Activated T-helper 1 cell treated with anti-CD3 and anti-CD28 coated beads, Interleukin-2, amount 50 U/mL, for 16 hours (primary cell): ENCODE data around the gene PHC2.

Experiments used
- DNase-seq, 2 donors: peaks; one replicate each; pipeline ENCODE4 v3.0.0-alpha.2; 2020; ENCODE audit warnings: low read depth in 1 of 2, low spot score in 1 of 2

Gene PHC2

DNA sequence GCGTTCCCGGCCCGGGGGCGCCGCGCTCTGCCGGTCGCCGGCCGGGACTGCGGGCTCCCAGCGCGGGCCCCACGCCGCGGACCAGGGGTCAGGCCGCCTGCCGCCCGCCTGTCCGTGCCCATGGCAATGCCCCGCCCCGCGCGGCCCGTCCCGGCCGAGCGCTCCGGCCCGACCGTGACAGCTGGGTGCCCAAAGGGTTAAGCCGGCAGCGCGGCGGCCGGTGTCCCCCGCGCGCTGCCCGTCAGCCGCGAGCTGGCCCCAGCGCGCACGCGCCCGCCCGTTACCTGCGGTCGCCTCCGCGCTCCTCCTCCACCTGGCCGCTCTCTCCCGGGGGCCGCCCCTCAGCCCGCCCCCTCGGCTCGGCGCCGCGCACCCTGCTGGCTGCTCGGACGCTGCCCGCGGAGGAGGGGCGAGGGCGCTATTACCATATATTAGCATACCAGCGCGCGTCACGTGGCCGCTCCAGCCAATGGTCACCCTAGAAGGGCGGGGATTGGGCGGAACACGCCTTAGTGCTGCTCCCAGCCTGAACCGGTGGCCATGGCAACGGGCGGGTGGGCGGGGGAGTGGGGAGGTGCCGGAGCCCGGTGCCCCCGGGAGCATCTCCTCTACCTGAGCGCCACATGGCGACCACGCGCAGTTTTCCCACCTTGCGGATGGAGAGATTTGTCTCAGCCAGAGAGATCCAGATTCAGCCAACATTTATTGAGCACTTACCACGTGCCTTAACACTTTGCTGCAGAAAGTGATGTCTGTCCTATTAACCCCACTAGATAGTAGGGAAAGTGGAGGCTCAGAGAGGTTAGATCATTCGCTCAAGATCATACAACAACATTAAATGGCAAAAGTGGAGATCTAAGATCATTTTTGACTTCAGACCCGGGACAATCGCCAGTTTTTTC lies at the start of gene PHC2:
TSS of gene PHC2 (minus strand) at position 404 of the 902 bp plus-strand sequence. CDS start 55,556 bp downstream, outside the sequence.
- DNase-seq, result peak; percentile 73 to 87

DNA sequence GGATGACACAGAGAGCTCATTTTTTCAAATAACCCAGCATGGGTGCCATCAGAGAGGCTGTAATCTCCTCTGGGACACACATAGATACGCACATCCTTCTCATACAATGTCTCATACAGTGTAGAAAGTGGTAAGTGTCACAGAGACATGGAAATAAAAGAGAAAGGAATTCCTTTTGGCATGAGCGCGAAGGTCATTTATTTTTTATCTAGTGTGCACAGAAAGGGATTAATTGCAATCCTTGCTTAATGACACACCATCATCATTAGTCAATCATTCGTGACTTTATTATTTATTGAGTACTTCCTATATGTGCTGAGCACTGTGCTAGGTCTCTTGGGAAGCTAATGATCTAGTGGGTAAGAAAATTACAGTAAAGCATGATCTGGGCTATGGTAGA lies 46.6 kb upstream of the PHC2 start:
- DNase-seq, result no peak

DNA sequence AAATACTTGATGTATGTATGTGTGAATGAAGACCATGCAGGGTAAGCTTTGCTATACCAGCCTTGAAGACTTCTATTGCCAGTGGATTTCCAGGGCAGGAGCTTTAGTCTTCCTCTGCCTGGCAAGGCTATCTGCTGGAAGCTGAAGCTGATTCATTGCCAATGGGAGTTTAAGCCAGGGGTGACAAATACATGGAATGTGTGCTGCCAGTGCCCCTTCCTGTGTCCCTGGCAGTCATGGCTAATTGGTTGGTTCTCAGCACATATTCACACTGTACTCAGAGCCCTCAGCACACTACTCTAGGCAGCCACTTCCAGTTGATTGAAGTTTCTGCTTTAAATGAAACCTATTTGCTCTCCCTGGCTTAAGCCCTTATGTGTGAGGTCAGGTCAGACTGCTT lies 43.0 kb upstream of the PHC2 start:
- no peak for DNase-seq

- DNase-seq, result peak; percentile 70 to 77
Measured at GRCh38 chr1:33472269-33472980, 41.5 kb upstream of the PHC2 start, which contains the start of gene ZSCAN20. Gene ZSCAN20 (plus strand): TSS chr1:33472645. CDS start chr1:33479289, 6,644 bp downstream.

DNA sequence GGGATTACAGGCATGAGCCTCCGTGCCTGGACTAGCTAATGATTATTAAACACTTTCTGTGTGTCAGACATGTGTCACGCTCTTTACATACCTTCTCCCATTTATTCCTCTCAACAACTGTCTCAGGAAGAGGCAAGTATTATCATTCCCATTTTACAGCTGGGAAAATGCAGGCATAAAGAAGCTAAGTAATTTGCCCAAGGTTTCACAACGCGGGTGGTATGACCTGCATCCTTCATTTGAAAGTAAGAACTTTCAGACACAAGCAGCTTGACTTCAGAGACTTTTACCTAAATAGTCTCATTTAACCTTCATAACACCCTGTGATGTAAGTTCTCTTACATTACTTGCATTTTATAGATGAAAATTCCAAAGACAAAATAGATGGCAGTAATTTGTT lies 40.5 kb upstream of the PHC2 start:
- DNase-seq, result no peak

DNA sequence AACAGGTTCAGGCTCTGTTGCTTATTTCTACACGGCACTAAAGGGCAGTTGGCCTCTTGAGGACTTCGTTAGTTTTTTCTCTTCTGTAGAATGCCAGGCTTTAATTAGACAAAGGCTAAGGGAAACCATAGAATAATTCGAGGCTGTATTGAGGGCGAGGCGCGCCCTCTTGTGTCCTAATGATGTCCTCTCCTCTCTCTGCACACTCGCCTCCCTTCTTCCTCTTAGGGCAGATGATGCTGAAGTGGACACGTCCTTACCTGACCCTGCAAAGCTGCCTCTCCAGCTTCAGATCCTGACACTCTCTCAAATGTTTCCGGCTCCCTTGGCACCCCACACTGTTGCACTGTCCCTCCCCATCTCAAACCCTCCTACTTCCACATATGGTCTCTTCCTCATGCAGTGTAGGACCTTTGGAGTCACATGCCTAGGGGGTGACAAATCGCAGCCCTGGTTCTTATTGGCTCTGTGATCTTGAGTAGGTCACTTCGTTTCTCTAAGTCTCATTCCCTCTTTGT lies 39.7 kb upstream of the PHC2 start:
- peak in 1 of 2 donors; percentile 29 for DNase-seq

DNA sequence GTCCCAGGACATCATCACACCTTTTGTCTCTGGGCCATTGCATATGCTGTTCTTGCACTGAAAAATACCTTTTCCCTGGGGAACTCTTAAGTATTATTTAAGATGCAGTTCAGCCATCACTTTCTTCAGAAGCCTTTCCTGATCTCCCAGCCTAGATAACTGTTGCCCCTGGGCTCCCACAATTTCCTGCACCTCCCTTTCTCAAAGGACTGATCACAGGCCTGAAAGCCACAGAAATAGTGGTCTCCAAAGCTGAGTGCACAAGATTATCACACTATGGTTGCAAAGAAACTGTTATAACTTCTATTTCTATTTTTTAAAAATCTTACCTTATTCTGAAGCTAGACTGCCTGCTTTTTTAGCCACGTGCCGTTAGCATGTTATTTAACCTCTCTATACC lies 38.8 kb upstream of the PHC2 start:
- no peak for DNase-seq

DNA sequence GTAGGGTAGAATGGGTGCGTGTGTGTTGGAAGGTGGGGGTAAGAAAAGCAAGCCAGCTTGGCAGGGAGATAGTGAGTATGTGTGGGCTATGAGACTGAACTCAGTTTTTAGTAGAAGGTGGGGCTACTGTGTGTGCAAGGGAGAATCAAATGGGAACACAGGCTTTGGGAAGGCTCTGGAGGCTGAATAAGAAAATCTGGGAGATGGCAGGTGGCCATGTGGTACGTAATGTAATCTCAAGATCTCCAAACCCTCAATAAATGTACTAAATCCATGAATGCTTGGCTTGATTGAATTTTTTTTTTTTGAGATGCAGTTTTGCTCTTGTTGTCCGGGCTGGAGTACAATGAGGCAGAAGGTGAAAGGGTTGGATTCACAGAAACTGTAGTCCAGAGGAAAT lies 38.1 kb upstream of the PHC2 start:
- no peak for DNase-seq

- DNase-seq, result no peak
Measured at GRCh38 chr1:33468531-33468930, 37.6 kb upstream of the PHC2 start.

DNA sequence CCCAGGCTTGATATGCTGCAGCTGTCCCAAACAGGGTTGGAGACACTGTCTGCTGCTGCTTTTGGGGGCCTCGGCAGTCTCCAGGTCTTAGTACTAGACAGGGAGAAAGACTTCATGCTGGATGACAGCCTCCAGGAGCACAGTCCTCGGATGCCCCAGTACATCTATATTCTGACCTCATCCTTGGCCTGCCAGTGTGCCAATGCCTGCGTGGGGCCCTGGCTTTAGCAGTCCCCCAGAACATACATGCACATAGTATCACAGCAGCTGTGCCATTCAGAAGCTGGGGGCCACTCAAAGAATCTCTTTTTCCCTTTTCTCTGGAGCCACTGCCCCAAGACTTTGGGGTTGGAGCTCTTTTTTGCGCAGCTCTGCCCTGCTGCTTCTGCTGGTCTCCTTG lies 37.1 kb upstream of the PHC2 start:
- no peak for DNase-seq

DNA sequence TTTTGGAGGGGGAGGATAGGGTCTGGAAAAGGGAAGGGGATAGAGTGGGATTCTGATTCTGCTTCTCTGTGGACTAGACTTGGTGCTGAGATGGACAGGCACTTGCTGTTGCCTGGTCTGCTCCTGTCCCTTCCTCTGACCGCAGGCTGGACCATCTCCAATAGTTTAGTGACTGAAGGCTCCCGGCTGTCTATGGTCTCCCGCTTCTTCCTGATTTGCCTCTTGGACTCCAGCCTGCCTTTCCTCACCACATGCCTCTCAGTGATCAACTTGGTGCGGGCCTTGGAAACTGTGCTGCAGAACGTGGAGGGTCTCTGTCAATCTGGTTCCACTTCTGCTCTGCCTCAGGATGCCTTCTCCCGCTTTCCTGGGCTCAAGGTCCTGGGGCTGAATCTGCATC lies 35.3 kb upstream of the PHC2 start:
- DNase-seq, result no peak

DNA sequence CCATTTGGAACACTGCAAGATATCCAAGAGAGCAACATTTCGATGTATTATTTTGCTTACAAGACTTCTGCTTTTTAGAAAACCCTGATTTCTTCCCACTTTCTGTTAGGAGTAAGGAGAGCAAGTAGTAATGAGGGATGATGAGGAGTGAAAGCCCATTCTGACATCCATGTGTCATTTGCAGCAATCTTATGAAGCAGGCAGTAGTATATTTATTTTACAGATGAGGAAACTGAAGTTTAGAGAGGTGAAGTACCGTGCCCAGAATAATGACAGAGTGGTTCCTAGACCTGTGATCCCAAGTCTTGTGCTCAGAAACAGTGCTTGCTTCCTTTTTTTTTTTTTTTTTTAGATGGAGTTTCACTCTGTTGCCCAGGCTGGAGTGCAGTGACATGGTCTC lies 34.4 kb upstream of the PHC2 start:
- DNase-seq, result no peak

DNA sequence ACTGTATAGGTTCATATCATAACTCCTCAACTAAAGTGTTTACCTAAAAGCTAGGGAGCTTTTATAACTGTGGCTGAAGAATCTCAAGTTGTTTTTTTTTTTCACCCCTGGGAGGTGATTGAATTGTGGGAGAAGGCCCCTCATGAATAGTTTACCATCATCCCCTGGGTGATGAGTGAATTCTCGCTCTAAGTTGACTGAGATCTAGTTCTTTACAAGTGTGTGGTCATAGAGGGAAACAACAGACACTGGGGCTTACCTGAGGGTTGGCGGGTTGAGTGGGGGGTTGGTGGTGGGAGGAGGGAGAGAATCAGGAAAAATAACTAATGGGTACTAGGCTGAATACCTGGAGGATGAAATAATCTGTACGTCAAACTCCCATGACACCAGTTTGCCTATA lies 33.7 kb upstream of the PHC2 start:
- DNase-seq, result no peak

DNA sequence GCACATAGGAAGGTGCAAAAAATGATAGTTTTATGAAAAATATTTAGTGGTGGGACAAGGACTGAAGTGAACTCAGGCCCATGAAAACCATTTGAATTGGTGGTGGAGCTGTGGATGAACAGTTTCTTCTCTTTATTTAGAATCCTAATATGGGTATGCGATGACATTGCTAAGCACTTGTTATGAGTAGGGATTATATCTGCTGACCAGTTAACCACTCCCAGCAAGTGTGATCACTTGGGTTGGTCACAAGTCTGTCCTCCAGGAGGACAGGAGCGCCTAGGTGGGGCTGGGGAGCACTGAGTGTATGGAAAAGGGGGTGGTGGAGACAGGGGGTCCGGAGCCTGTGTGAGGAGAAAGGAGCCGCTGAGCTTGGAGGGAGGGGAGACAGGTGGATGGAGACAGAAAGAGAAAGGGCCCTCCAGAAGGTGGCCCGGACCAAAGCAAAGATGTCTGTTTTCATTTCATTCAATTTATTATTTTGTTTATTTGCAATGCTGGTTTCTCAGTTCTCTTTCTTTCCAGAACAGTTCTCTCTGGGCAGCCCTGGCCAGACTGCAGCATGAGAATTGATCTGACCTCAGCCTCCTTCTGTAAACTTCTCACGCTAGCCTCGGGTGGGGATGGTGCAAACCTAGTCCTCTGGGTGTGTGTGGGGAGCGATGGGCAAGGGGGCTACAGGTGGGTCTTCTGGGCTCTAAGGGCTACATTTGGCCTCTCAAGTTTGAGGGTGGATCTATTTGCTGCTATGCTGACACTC lies 31.7 kb upstream of the PHC2 start:
- DNase-seq, result no peak

DNA sequence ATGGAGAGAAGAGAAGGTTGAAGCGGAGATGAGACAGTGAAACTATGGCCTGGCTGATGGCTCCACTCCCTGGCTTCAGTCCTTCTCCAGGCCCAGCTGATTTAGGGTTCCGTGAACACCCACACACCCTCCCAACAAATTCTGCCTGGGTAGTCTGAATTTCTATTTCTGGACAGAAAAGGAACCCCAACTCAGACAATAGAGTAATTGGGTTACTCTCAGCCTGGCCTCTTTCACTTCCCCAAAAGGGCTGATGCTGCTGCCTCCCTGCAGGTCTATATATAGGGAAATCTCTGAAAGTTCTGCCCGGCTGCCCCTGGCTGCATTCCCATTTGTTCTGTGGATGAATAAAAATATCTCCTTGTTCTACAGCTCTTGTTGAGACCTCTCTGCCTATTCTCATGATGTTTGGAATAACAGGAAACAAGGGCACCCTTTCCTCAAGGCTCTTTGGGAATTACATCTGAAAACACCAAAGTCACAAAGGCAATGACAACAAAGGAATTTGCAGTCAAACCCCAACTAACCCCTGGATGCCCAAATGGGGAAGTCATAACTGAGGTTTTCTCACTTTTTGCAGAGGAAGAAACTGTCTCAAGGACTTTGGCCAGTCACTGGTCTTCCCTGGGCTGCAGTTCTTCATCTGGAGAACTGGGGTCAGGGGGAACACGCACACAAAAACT lies 30.2 kb upstream of the PHC2 start:
- DNase-seq, result no peak

DNA sequence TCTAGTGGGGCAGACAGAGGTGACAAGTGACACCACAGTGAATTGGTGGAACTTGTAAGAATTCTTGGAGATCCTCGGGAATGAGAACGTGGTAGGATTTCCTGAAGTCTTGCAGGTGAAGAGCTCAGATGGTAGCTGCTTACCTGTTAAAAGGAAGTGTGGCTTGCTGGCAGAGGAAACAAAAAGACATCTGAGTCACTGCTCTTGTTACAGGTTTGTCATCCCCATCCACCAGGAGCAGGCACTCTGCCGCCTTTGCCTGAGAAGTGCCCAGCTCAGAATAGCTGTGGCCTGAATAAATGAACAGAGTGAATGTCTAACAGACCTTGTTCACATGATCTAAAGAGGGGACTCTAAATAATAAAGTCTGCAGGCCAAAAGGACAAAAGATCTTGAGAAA lies 29.2 kb upstream of the PHC2 start:
- DNase-seq, result no peak

DNA sequence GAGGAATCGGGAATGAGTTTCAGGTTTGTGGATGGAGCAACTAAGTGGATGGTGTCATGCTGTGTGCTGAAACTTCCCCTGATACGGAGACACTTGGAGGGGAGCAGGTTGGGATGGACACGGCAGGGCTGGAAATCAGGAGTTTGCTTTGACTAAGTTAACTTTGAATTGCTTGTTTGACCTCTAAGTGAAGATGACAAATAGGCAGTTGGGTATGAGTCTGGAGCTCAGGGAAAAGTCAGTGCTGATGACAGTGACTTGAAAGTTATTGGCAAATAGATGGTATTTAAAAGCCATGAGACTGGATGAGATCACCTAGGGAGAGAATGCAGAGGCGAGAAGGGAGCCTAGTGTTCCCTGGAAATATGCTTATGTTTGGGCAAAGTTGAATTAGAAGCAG lies 28.8 kb upstream of the PHC2 start:
- DNase-seq, result no peak

- no peak for DNase-seq
Measured at GRCh38 chr1:33456502-33456886, 25.6 kb upstream of the PHC2 start.

DNA sequence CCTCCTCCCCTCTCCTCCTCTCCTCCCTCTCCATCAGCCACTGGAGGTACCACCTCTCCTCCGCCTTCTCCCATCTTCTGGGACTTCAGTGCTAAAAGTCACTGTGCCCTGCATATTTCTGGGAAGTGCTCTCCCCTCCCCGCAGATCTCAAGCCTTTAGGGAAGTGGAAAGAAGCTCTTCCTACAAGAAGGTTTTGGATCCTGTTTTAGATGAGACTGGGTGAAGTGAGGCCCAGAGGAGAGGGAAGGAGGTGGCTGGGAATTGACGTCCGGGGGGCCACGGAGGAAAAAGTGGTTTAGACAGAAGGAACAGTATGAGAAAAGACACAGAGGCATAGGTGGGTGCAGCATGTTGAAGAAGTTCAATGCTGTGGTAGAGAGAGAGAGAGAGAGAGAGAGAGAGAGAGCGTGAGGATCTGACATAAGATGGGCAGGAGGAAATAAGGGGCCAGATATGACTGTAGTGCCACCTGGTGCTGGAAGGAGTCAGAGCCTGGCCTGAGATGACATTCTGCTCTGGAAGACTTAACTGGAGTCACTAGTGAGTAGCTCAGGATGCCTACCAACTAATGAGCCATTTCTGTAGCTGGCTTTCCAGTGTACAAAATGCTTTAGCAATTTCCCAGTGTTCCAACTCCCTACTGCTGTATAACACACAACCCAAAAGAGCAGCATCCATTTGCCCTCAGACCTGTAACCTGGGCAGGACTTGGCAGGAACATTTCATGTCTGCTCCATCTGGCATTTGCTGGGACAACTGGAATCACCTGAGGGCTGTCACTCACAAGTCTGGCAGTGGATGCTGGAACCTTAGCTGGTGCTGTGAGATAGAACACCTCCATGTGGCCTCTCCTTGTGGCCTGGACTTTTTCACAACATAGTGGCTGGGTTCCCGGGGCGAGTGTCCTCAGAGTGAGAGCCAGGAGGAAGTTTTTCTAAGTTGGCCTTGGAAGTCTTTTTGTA lies 24.9 kb upstream of the PHC2 start:
- no peak for DNase-seq
